GM12878 (cell line): ENCODE measurements around the gene ZFPM1. TPM values are rescaled to one million over a fixed set of nuclear protein-coding genes. Genes with fewer than 3 reads are reported as not detected.

Source experiments
- ATAC-seq: fragments of 200-7000 bp; cut with Tn5 transposase; 3 replicates; pipeline ENCODE4 v1.9.1; 2020; ENCODE audit warnings: mild to moderate bottlenecking, moderate library complexity
- BruUV-seq: library from RNA; stranded (reverse); fragments of 400-500 nt; replicated peaks from 2 replicates; lab custom pipeline; 2021; lab: Mats Ljungman, UMichigan
- CTCF ChIA-PET: fragments of 300-600 bp; sonication (Branson Sonifier 250); formaldehyde crosslinking; extraction: SDS; loops from one replicate; lab custom pipeline; 2021; ENCODE audit warnings: inconsistent platforms; lab: Yijun Ruan, JAX
- POLR2A ChIA-PET: fragments of 350-600 bp; formaldehyde crosslinking; extraction: SDS; loops from one replicate; lab custom pipeline; 2021; ENCODE audit warnings: inconsistent platforms; lab: Charles Lee
- RAD21 ChIA-PET: fragments of 300-600 bp; sonication (Branson Sonifier 250); formaldehyde crosslinking; loops from one replicate; lab custom pipeline; 2023; ENCODE audit warnings: antibody characterized with exemption; ENCODE audit not compliant: unreplicated experiment; lab: Charles Lee
- SMC1A ChIA-PET: fragments of 300-600 bp; sonication (Branson Sonifier 250); formaldehyde crosslinking; loops from one replicate; lab custom pipeline; 2023; ENCODE audit not compliant: unreplicated experiment, uncharacterized antibody; lab: Charles Lee
- DNase-seq: peaks from one replicate; pipeline ENCODE4 v3.0.0-alpha.2; 2011; ENCODE audit warnings: low read depth, low spot score
- FAIRE-seq: peaks from 3 replicates; lab custom pipeline; 2011; peaks lifted over from hg19 to GRCh38; lab: Jason Lieb, UNC
- H2AFZ ChIP-seq: 2 replicates; pipeline ENCODE4 v1.6.0; 2011; ENCODE audit warnings: low read depth, low read length, control low read depth; ENCODE audit not compliant: control insufficient read depth
- H3K27ac ChIP-seq: 2 replicates; pipeline ENCODE4 v1.5.1; 2011; ENCODE audit warnings: control low read depth; ENCODE audit not compliant: control insufficient read depth, insufficient read depth
- H3K27me3 ChIP-seq, 2 experiments: replicated peaks in 1 of 2; 2 replicates each; pipeline versions ENCODE4 v1.6.0 to v1.6.1; 2011; ENCODE audit warnings: low read length in 1 of 2; ENCODE audit not compliant: control insufficient read depth in 2 of 2, insufficient read depth in 2 of 2
- H3K36me3 ChIP-seq, 2 experiments: 2 replicates each; pipeline ENCODE4 v1.5.1; 2011; ENCODE audit warnings: low read length in 1 of 2; ENCODE audit not compliant: control insufficient read depth in 2 of 2, insufficient read depth in 2 of 2
- H3K4me1 ChIP-seq: 2 replicates; pipeline ENCODE4 v1.6.1; 2011; ENCODE audit warnings: mild to moderate bottlenecking, low read length, moderate library complexity, mixed read lengths; ENCODE audit not compliant: control insufficient read depth, insufficient read depth
- H3K4me2 ChIP-seq: 2 replicates; pipeline ENCODE4 v1.6.0; 2011; ENCODE audit warnings: control low read depth; ENCODE audit not compliant: control insufficient read depth, insufficient read depth
- H3K4me3 ChIP-seq: fragments of 200-600 bp; sonication (generic); 2 replicates; pipeline ENCODE4 v1.5.1; 2016
- H3K79me2 ChIP-seq: 2 replicates; pipeline ENCODE4 v1.6.0; 2011; ENCODE audit warnings: low read length; ENCODE audit not compliant: control insufficient read depth, insufficient read depth
- H3K9ac ChIP-seq: 2 replicates; pipeline ENCODE4 v1.8.0; 2011; ENCODE audit warnings: low read length, control low read depth, mixed read lengths; ENCODE audit not compliant: control insufficient read depth, insufficient read depth
- H3K9me3 ChIP-seq: replicated peaks from 3 replicates; pipeline ENCODE4 v1.5.1; 2011; ENCODE audit warnings: mild to moderate bottlenecking, low read length; ENCODE audit not compliant: control insufficient read depth, insufficient read depth
- H4K20me1 ChIP-seq: 2 replicates; pipeline ENCODE4 v1.6.0; 2011; ENCODE audit not compliant: control insufficient read depth, insufficient read depth
- ASH2L ChIP-seq: fragments of 300-600, 200-600 bp; sonication (generic); IDR thresholded peaks from 2 replicates; pipeline ENCODE4 v1.6.1; 2017; ENCODE audit warnings: low read depth, mild to moderate bottlenecking, borderline replicate concordance
- CHD2 ChIP-seq: IDR thresholded peaks from 2 replicates; pipeline ENCODE4 v1.6.1; 2011; ENCODE audit warnings: low read depth, low read length, improper control_type of control experiment, borderline replicate concordance
- DPF2 ChIP-seq: fragments of 450-650 bp; IDR thresholded peaks from 2 replicates; pipeline ENCODE4 v1.6.1; 2017; ENCODE audit warnings: mild to moderate bottlenecking
- MLLT1 ChIP-seq: fragments of 450-650 bp; IDR thresholded peaks from 2 replicates; pipeline ENCODE4 v1.6.1; 2016; ENCODE audit warnings: mild to moderate bottlenecking
- RCOR1 ChIP-seq: conservative IDR thresholded peaks from 2 replicates; pipeline ENCODE4 v1.6.1; 2012; ENCODE audit warnings: low read depth, low read length, improper control_type of control experiment
- SMAD1 ChIP-seq: fragments of 450-650 bp; IDR thresholded peaks from 2 replicates; pipeline ENCODE4 v1.6.1; 2018; ENCODE audit warnings: mild to moderate bottlenecking, low read depth; ENCODE audit not compliant: partially characterized antibody
- SREBF2 ChIP-seq: IDR thresholded peaks from 2 replicates; pipeline ENCODE4 v1.6.1; 2012; ENCODE audit warnings: mild to moderate bottlenecking, low read length
- ZBTB4 ChIP-seq: fragments of 450-650 bp; formaldehyde crosslinking; IDR thresholded peaks from 2 replicates; pipeline ENCODE4 v1.4.0; 2022; ENCODE audit warnings: mild to moderate bottlenecking, moderate library complexity
- WGBS: methylation state at CpG from one replicate; pipeline ENCODE4 v1.1.6; 2016; ENCODE audit warnings: low lambda C conversion rate; ENCODE audit not compliant: insufficient replicate concordance, insufficient coverage; ENCODE audit errors: missing lambda C conversion rate; 5-methylcytosine and 5-hydroxymethylcytosine counted together
- in situ Hi-C: fragments of 300-500 bp; cut with MboI; formaldehyde crosslinking; loops from 9 replicates; pipeline ENCODE4 v1.14.3; 2018; ENCODE audit warnings: mixed read lengths
- intact Hi-C: fragments of 100-400 bp; cut with micrococcal nuclease; formaldehyde crosslinking; loops from one replicate; pipeline ENCODE4 v1.14.2; 2022; ENCODE audit not compliant: unreplicated experiment
- polyA plus RNA-seq, 11 experiments: library from polyadenylated mRNA; depleted of rRNA in 4 of 11; unstranded in 6 of 11; stranded (reverse) in 5 of 11; fragments of >200 nt; fragmentation: Nextera tagmentation in 4 of 11; fragmentation: Illumina TruSeq in 1 of 11; extraction: Ambion mirVana in 4 of 11; extraction: Trizol in 1 of 11; gene quantifications; 1 replicate in 1 of 11; 2 replicates in 10 of 11; pipeline versions ENCODE4 v1.2.1 to v1.2.3, GENCODE V29; 2011 to 2016; ENCODE audit warnings: inconsistent platforms in 2 of 11, missing spikeins in 2 of 11, low read depth in 1 of 11
- total RNA-seq, 4 experiments: library from RNA; depleted of rRNA in 3 of 4; stranded (reverse); fragments of >200 nt in 3 of 4; fragmentation: Illumina TruSeq in 1 of 4; extraction: Trizol in 1 of 4; gene quantifications; 2 replicates each; pipeline versions ENCODE4 v1.2.1 to v1.2.3, GENCODE V29; 2013 to 2021

ZFPM1 gene
- total and polyA plus RNA-seq, 10 of the 15 experiments (the other 5 are each of a cell fraction or from before 2014, with no cell fraction given), result 0.02 to 5.1 (median 0.30) TPM

GRCh38 chr16:88418869-88419268, 34.2 kb upstream of the ZFPM1 start (continued):
- TF ChIP-seq ZBTB4 (CRISPR knock-in tag) (no peak), SMAD1 (no peak), DPF2 (no peak), MLLT1 (no peak), ASH2L (no peak), RCOR1 (no peak)
- TF ChIP-seq, all 136 proteins: peak for 0

DNA sequence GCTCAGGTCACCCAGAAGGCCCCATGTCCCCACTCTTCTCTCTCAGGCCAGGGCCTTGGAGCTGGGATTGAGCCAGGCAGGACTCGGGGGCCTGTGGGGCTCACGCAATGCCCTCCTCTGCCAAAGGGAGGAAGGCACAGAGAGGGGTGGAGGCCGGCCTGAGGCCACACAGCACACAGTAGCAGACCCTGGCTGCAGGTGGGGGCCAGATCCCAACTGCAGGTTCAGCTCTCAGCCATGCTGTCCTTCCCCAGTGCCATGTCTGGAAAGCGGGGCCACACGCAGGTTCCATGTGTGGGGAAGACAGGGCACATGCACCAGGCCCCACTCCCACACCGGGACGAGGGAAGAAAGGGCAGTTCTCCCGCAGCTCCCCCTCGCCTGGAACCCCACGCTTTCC, 33.3 kb upstream of the ZFPM1 start:
- Histone ChIP-seq H3K9me3 (no peaks in the 10 kb centered on the region), H4K20me1 (no peaks in the 10 kb centered on the region), H3K27me3 (no peaks in the 10 kb centered on the region; a peak in 1 of 4 replicates), H3K79me2 (no peaks in the 10 kb centered on the region), H3K4me3 (no peak overlapping the region), H3K27ac (no peak overlapping the region), H3K4me2 (no peak overlapping the region), H3K4me1 (no peaks in the 10 kb centered on the region), H3K36me3 (no peaks in the 10 kb centered on the region), H3K9ac (no peak overlapping the region), H2AFZ (no peak overlapping the region)
- no peak for FAIRE-seq
- ChIA-PET SMC1A (no interaction called here), RAD21 (no interaction called here), POLR2A (no interaction called here), CTCF (no interaction called here)
- ATAC-seq, result no peak
- intact Hi-C loops (no loop called here), in situ Hi-C loops (no loop called here)
- no peak for DNase-seq
- TF ChIP-seq CHD2 (no peak), SREBF2 (no peak)
- WGBS, result 49% methylated on average over 10 of the region's 10 CpGs
- no TSS peak for BruUV-seq
